ENCODE data around the gene NOTUM.
"Not testable (repeated sequence)": the region's sequence is repeated elsewhere in the genome, so short reads cannot be mapped to it uniquely, and the experiment has no call there.

NOTUM gene

DNA sequence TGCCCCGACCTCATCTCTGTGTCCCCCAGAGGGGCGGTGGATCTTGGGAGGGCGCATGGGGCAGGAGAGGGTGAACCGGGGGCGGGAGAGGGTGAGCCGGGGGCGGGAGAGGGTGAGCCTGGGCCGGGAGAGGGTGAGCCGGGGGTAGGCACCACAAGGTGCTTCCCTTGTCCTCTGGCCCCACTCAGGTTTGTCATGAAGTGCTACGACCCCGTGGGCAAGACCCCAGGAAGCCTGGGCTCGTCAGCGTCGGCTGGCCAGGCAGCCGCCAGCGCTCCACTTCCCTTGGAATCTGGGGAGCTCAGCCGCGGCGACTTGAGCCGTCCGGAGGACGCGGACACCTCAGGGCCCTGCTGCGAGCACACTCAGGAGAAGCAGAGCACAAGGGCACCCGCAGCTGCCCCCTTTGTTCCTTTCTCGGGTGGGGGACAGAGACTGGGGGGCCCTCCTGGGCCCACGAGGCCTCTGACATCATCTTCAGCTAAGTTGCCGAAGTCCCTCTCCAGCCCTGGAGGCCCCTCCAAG, 35.3 kb upstream of the NOTUM start:
- no peak for DNase-seq (ENCODE audit: low read depth)

DNA sequence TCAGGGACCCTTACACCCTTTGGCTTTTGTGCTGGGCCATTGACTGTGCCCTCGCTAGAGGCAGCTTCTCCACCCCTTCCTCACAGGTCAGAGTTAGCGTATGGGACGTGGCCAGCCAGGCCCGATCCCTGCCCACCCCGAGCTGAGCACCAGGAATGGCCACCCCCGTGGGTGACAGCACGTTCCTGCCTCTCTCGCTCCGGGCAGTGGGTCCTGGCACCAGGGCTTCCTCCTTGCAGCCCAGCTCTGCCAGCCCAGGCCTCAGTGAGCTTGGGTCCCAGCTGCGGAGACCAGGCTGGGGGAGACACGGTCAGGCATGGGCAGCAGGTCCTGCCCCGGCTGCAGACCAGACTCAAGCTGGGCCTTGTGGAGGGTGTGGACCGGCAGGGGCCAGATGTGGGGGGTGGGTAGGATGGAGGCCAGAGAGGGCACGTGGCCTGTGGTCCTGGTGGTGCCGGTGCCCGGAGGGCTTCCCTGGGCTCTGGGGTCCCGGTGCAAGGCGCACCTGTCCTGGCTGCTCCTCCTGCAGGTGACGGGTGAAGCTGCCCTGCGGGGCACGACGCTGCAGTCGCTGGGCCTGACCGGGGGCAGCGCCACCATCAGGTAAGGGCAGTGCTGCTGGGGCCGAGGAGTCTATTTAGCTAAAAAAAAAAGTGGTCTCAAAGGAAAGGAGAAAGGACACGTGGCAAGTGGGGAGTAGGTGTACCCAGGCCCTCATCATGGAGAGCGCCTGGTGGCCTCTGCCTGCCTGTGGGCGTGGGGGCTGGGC, 34.7 kb upstream of the NOTUM start:
- DNase-seq (ENCODE audit: low read depth) = no peak

DNA sequence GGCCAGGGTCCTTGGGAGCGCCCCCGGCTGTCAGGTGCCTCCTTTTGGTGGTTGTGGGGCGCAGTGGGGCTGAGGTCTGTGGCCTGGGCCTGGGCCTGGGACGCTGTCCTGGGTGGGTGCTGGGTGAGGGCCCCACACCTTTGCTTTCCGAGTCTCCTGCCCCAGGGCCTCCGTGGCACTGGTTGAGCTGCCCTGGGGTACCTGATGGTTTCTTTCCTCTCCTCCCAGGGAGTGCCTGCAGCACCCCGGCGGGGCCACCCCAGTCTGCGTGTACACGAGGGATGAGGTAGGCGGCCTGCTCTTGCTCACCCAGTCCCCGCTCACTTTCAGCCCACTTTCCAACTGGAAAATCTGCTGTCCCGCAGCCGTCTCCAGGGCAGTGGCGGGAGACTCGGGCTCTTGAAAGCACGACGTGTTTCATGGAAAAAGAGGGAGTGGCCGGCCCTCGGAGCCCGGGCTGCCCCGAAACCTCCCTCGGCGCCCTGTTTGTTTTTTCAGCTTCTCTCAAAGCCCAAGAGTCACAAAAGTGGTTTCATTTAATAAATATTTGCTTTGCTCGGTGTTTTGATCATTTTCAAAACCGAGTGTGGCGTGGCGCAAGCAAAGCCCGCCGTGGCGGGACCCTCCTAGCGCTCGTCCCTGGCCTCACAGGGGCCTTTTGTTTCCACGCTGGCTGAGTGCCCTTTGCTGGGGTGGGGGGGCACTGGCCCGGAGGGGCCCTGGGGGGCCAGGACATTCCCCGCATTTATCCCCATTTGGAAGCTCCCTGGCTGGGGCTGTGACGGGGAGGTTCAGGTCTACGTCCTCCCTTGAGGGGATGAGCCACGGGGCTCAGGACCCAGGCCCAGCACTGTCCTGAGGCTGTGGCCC, 33.8 kb upstream of the NOTUM start:
- DNase-seq (ENCODE audit: low read depth) = no peak

DNA sequence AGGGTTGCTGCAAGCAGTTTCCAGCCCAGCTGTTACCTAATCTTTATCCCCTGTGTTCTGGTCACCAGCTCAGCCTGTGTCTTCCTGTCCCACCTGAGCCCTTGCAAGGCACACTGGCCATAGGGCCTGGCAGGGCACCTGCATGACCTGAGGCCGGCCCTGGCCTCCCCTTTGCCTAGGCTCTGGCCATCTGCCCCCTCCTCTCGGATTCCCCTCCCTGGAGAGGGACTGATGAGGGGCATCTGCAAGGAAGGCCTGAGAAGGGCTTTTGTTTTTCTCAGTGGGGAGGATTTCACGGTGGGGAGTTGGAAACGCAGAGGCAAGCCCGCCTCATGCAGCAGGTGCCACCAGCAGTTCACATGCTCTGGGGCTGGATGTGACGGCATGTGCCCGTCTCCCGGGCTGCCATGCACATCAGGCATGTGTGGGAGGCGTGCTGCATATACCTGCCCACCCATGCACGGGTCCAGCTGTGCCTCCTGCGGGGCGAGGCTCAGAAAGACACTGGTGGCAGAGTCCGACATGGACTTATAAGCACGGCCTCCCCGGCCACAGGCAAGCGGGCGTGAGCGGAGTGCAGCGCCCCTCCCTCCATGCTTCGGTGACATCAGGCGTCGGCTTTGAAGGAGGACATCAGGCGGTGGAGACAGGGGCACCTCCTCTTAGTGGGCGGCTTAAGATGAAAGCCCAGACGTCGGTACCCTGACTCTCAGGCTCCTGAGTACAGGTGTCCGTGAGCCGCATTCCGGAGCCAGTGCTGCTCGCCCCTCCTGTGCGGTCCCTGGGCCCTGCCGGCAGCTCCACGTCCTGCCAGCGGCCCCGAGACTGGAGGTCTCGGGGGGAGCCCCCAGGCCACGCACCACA, 33.0 kb upstream of the NOTUM start:
- no peak for DNase-seq (ENCODE audit: low read depth)

DNA sequence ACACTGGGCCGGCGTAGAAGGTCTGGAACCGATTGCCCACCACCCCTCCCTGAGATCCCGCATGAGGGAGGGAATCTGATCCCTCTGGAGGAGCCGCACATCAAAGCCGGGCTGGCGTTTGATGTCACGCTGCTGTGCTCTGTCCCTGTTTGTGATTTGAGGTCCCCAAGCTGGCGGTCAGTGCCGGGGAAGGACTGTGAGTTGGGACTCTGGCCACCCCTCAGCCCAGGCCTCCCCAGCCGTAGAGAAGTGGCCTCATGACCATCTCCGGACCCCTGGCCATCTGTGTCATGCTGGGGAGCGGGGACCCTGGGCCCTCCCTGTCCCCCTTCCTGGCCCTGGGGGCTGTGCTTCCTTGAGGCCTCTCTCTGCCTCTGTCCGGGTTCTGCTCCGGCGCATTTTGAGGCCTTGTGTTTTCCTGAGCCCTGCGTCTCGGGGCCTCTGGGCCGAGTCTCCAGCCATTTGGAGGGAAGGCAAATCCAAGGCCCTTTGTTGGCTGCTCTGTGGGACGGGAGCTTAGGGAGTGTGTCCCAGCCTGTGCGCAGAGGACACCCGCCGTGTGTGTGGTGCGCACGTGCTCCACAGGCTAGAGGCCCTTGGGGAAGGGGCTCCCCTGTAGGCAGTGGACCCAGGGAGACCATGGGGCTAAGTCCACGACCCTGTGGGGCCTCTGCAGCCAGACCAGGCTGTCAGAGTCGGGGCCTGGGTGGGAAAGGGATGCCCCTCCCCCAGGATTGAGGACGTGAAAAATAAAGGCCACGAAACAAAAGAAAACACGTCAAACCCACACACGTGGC, 31.5 kb upstream of the NOTUM start:
- DNase-seq (ENCODE audit: low read depth) = no peak

DNA sequence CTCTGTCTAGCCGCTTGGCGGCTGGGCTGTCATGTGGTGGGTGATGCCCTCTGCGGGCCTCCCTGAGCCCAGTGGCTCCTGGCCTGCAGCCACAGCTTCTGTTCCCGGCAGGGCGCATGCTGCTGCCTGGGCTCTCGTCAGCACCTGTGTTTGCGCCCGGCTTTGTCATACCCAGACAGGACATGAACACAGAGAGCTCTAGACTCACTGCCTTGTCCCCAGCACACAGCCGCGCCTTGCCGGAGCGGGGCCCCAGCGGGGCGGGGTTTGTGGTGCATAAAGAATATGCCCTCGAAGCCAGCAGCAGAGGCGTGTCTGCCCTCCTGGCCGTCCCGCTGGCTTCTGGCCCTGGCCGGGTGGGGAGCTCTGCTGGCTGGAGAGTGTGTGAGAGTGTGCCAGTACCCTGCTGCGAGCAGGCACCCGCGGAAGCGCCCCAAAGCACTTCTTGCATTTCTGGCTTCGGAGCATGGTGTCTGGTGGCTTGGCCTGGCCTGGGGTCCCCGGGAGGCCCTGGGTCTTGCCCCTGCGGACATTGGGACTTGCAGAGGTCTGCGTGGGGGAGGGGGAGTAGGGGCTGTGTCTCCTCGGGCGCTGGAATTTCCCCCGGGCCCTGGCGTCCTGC, 30.8 kb upstream of the NOTUM start:
- no peak for DNase-seq (ENCODE audit: low read depth)

DNA sequence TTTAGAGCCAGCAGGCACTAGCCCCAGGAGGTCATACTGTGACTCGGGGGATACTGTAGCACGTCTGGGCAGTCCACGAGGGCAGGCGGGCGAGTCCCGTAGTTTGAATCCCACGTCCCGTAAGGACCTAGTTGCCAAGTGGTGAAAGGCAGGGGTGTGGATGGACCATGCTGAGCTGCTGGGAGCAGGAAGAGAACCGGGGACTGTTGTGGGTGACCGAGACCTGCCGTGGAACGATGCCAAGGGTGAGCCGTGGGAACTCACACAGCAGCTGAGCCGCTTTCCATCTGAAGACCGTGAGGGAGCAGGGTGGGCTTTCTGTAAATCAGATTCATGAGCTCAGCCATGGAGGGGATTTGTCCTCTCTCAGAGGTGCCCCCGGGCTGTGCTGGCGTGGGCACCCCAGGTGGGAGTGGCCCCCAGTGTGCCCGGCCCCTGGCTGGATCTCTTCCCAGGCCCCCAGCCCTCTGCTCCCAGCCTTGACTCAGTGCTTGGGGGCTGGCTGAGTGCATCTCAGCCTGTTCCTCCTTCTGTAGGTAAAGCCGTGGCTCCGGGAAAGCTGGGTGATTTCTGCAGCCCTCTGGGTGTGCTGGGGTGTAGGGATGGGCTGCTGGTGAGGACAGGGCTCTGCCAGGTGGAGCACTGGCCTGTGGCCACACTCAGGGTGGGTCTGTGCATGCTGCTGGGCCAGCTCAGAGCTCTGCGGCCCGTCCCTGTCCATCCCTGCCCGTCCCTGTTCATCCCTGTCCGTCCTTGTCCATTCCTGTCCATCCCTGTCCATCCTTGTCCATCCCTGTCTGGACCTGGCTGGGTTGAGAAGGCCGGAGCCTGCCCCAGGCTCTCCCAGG, 30.1 kb upstream of the NOTUM start:
- no peak for DNase-seq (ENCODE audit: low read depth)

DNA sequence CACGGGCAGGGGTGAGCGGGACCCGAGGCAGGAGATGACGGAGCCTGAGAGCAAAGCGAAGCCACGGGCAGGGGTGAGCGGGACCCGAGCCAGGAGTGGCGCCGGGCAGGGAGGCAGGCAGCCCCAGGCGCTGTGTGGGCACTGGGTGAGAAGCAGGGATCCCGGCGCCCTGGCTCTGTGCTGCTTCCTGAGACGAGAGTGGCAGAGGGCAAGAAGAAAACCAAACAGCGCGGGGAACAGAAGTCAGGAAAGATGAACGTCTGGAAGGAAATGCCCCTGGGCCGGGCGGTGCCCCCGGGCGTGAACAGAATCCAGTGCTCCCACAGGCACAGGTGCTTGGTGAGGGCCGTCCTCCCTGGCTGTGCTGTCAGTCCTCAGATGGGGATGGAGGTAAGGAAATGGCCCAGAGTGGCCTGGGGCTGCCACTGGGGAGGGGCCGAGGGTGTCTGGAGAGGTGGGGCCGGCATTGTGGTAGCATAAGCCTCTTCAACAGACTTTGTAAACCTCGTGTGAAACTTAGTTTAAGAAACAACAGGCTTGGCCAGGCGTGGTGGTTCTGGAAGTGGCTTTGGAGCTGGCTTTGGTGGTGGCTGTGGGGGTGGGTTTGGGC, 26.3 kb upstream of the NOTUM start:
- no peak for DNase-seq (ENCODE audit: low read depth)

DNA sequence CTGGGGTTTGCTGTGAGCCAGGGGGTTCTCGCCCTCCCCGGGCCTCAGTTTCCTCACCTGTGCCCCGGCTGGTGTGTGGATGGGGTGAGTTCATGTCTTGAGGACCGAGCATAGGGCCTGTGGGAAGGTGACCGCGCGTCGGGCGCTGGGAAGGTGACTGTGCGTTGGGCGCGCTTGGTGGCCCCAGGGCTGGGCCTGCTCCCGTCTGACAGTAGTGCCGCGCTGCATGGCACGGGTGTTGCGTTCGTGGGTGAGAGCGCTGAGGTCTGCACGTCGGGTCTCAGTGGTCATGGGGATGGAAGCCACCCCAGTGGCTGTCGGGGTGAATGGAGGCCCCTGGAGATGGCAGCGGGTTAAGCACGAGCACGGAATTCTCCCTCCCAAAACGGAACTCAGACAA, 25.6 kb upstream of the NOTUM start:
- DNase-seq (ENCODE audit: low read depth) = no peak

DNA sequence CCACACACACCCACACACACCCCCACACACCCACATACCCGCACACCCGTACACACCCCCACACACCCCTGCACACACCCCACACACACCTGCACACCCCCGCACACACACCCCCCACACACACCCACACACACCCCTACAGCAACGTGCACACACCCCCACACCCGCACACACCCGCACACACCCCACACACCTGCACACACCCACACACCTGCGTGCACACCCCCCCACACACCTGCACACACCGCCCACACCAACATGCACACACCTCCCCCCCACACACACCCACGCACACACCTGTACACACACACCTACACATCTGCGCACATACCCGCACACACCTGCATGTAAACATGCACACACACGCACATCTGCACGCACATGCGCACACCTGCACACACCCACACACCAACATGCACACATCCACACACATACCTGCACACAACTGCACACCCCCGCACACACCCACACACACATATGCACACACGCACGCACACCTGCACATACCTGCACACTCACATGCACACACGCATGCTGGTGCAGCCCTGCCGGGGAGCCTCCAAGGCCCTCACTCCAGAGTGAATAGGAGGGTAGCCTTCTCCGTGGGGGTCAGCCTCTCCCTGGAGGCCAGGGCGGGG, 23.9 kb upstream of the NOTUM start:
- DNase-seq (ENCODE audit: low read depth) = no peak

DNA sequence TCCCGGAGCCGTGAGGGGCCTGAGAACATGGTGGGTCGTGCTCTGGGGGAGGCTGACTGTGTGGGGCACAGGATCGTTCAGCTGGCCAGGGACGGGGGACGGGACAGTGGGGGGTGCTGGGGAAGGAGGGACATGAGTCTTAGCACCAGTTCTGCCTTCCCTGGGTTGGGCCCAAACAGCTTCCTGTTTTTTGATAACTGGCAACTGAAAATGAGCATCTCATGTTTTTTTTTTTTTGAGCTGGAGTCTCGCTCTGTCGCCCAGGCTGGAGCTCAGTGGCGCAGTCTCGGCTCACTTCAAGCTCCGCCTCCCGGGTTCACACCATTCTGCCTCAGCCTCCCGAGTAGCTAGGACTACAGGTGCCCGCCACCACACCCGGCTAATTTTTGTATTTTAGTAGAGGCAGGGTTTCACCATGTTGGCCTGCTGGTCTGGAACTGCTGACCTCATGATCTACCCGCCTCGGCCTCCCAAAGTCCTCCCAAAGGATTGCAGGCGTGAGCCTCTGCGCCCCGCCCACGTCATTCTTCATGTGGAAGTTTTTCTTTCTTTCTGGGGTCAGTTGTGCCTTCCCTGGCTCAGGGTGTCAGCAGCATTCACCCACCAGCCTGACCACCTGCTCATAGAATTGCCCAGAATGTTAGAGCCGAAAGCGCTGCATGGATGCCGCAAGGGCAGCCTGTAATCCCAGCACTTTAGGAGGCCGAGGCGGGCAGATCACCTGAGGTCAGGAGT, 22.8 kb upstream of the NOTUM start:
- DNase-seq (ENCODE audit: low read depth) = no peak

DNA sequence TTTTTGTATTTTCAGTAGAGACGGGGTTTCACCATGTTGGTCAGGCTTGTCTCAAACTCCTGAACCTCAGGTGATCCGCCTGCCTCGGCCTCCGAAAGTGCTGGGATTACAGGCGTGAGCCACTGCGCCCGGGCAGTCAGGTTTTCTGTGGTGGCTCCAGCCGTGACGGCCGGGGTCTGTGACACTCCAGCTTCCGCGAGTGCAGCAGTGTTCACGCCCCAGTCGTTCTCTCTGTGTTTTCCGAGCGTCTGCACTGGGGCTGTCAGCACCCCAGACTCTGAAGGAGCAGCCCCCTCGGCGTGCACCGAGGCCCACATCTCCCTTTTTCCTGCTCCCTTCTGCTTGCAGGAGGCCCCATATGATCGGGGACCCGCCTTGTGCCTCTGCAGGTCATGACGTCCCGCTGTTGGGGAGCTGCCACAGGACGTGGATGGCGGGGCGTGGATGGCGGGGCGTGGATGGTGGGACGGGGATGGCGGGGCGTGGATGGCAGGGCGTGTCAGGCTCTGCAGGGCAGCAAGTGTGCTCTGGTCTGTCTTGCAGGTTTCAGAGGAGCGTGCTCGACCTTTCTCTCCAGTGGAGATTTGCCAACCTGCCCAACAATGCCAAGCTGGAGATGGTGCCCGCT, 22.1 kb upstream of the NOTUM start:
- no peak for DNase-seq (ENCODE audit: low read depth)

DNA sequence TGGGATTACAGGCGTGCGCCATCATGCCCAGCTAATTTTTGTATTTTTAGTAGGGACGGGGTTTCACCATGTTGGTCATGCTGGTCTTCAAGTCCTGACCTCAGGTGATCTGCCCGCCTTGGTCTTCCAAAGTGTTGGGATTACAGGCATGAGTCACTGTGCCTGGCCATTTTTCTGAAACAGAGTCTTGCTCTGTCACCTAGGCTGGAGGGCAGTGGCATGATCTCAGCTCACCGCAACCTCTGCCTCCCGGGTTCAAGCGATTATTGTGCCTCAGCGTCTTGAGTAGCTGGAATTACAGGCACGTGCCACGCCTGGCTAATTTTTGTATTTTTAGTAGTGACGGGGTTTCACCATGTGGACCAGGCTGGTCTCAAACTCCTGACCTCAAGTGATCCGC, 20.5 kb upstream of the NOTUM start:
- not testable (repeated sequence) for DNase-seq (ENCODE audit: low read depth)

DNA sequence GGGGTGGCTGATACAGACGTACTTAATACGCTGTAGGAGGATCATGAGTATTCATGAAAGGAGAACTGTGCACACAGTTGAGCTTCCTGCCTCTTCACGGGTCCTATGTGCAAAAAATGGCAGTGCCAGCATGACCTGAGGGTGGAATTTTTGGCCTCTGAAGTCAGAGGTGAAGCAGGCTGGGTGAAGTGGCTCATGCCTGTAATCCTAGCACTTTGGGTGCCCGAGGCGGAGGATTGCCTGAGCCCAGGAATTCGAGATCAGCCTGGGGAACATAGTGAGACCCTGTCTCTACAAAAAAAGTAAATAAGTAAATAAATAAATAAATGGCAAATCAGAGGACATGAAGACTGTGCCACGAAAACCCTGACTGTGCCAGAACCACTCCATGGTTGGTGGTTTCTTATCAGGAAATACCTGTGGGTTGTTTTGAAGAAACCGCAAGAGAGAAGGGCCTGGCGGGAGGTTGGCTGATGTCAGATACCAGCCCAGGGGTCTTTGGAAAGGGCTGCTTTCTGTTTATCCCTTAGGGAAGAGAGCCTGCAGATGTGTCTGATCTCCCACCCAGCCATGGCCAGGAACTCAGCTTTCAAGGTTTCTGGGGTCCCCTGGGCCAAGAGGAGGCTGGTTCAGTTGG, 19.8 kb upstream of the NOTUM start:
- DNase-seq (ENCODE audit: low read depth) = no peak

DNA sequence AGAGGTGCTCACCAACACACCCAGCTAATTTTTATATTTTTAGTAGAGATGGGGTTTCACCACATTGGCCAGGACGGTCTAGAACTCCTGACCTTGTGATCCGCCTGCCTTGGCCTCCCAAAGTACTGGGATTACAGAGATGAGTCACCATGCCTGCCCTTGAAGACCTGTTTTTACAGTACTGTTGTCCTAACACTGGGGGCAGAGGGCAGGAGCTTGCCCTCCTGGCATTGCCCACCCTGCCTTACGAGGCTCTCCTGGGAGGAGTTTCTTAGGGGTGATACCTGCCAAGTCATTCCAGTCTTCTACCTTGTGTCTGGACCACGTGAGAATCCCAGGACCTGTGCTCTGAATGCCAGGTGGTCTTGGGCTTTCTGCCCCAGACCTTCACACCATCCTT, 19.1 kb upstream of the NOTUM start:
- no peak for DNase-seq (ENCODE audit: low read depth)

DNA sequence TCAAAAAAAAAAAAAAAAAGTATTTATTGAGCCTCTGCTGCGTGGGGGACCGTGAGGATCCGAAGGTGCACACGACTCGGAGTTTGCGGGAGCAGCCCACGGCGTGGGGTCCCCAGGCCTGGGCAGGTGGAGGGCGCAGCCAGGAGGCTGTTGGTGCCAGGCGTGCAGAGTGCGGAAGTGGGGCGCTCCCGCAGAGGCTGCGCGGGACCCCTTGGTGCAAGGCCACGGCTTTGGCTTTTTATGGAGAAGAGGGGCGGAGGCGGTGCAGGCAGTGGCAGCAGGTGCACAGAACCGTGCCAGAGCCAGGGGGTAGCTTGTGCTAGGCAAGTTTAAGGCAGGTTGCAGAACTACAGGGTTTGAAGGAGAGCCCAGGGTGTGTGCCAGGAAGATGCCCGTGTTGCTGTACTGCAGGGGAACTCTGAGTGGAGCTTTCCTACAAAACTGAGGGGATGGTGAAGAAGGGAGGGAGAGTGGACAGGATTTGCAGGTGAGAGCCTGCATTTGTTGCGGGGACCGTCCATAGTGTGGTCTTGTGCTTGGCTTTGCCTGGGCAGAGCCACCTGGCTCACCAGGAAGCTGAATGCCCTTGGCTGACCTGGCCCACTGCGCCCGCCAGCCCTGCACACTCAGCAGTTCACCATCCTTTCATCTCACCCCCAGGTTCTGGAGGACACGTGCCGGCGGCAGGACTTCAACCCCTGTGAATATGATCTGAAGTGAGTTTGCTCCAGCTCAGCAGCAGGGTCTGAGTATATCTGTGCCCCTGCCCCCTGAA, 17.7 kb upstream of the NOTUM start:
- DNase-seq (ENCODE audit: low read depth) = no peak

Measured in T follicular helper cell (primary cell).